Measurements from ENCODE around the gene ARHGAP6. TPM values are rescaled to one million over a fixed set of nuclear protein-coding genes. Genes with fewer than 3 reads are reported as not detected.

ARHGAP6 gene
- total RNA-seq, 1 experiment from 2014 or later = not detected

- no peaks in the 10 kb centered on the region for H3K27me3 Mint-ChIP-seq (ENCODE audit: insufficient read depth, unreplicated experiment)
- intact Hi-C loops (cut with micrococcal nuclease) = no loop called here
- H3K36me3 Mint-ChIP-seq (ENCODE audit: insufficient read depth, unreplicated experiment) = peaks cover 38% of the 10 kb centered on the region
- POLR2A ChIA-PET = interaction anchor here (0.7 to 0.9 kb wide), 3 partner anchors 11 to 1034 kb away, joined by 3 read pairs; no protein-coding TSS in a partner anchor
- H3K27ac Mint-ChIP-seq (ENCODE audit: low read depth, unreplicated experiment) = peak within 1 kb of the TSS; percentile 87
- TF ChIP-seq, protein P1, sequence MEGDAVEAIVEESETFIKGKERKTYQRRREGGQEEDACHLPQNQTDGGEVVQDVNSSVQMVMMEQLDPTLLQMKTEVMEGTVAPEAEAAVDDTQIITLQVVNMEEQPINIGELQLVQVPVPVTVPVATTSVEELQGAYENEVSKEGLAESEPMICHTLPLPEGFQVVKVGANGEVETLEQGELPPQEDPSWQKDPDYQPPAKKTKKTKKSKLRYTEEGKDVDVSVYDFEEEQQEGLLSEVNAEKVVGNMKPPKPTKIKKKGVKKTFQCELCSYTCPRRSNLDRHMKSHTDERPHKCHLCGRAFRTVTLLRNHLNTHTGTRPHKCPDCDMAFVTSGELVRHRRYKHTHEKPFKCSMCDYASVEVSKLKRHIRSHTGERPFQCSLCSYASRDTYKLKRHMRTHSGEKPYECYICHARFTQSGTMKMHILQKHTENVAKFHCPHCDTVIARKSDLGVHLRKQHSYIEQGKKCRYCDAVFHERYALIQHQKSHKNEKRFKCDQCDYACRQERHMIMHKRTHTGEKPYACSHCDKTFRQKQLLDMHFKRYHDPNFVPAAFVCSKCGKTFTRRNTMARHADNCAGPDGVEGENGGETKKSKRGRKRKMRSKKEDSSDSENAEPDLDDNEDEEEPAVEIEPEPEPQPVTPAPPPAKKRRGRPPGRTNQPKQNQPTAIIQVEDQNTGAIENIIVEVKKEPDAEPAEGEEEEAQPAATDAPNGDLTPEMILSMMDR (IDR thresholded peaks at IDR 0.05; ENCODE audit: unreplicated experiment) = no peak
- no peaks in the 10 kb centered on the region for H3K9me3 Mint-ChIP-seq (ENCODE audit: unreplicated experiment)
- DNase-seq (ENCODE audit: unreplicated experiment) = peak; percentile 78
- BruUV-seq (replicated peaks) = TSS peak; percentile 54
- H3K4me3 Mint-ChIP-seq (ENCODE audit: unreplicated experiment) = peak within 1 kb of the TSS; percentile 81
- CTCF ChIA-PET = interaction anchor here (0.5 to 1.7 kb wide), 2 partner anchors 10 to 663 kb away, joined by 5 to 8 read pairs; no protein-coding TSS in a partner anchor
- H3K4me1 Mint-ChIP-seq (ENCODE audit: insufficient read depth, unreplicated experiment) = no peaks in the 10 kb centered on the region
Measured at GRCh38 chrX:11111037-11111851, 554.5 kb downstream of the ARHGAP6 start, which contains the start of gene HCCS. TSS of gene HCCS (plus strand) at chrX:11111332. CDS start at chrX:11112061, 729 bp downstream.

GRCh38 chrX:11109968-11110367 lies 555.8 kb downstream of the ARHGAP6 start:
- H3K27me3 Mint-ChIP-seq (ENCODE audit: insufficient read depth, unreplicated experiment) = no peaks in the 10 kb centered on the region
- no peaks in the 10 kb centered on the region for H3K4me1 Mint-ChIP-seq (ENCODE audit: insufficient read depth, unreplicated experiment)
- BruUV-seq (replicated peaks) = no TSS peak
- intact Hi-C loops (cut with micrococcal nuclease) = no loop called here
- no peak overlapping the region for H3K4me3 Mint-ChIP-seq (ENCODE audit: unreplicated experiment)
- peaks cover 27% of the 10 kb centered on the region for H3K36me3 Mint-ChIP-seq (ENCODE audit: insufficient read depth, unreplicated experiment)
- CTCF ChIA-PET = interaction anchor here (0.6 to 1.7 kb wide), 2 partner anchors 9 to 464 kb away, joined by 3 to 8 read pairs; no protein-coding TSS in a partner anchor
- TF ChIP-seq, protein P1 (IDR thresholded peaks at IDR 0.05; ENCODE audit: unreplicated experiment) = no peak
- no peaks in the 10 kb centered on the region for H3K9me3 Mint-ChIP-seq (ENCODE audit: unreplicated experiment)
- no peak overlapping the region for H3K27ac Mint-ChIP-seq (ENCODE audit: low read depth, unreplicated experiment)
- no peak for DNase-seq (ENCODE audit: unreplicated experiment)
- POLR2A ChIA-PET = interaction anchor here (1.1 kb wide), 2 partner anchors 8 to 490 kb away, joined by 3 read pairs; partner anchors contain the start of gene MID1

DNA sequence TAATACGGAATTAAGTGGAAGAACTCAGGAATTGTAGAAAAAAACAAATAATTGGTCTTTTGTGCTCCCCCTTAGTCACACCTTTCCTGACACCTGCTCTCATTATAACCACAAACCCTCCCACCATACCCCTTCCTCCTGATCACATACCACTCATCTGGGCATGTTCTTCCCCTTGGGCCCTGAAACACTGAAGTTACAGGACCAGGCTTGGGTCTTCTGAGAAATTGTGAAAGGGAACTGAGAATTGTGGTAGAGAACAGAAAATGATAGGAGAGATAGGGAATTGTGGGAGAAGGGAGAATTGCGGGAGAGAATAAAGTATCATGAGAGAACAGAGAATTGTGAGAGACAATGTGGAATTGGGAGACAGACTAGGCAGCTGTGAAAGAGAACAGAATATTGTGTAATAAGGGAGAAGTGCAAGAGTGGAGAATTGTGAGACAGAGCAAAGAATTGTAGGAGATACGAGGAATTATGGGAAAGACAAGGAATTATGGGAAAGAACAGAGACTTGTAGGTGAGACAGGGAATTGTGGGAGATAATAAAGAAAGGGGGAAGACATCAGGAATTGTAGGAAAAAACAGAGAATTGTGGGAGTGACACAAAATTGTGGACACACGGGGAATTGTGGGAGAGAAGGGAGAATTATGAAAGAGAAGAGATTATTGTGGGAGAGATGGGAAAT lies 557.3 kb downstream of the ARHGAP6 start:
- ChIA-PET POLR2A (no interaction called here), CTCF (no interaction called here)
- Mint-ChIP-seq H3K27ac (ENCODE audit: low read depth, unreplicated experiment) (no peak overlapping the region), H3K4me1 (ENCODE audit: insufficient read depth, unreplicated experiment) (no peaks in the 10 kb centered on the region), H3K36me3 (ENCODE audit: insufficient read depth, unreplicated experiment) (peaks cover 18% of the 10 kb centered on the region), H3K9me3 (ENCODE audit: unreplicated experiment) (no peaks in the 10 kb centered on the region), H3K4me3 (ENCODE audit: unreplicated experiment) (no peak overlapping the region), H3K27me3 (ENCODE audit: insufficient read depth, unreplicated experiment) (no peaks in the 10 kb centered on the region)
- no peak for DNase-seq (ENCODE audit: unreplicated experiment)
- intact Hi-C loops (cut with micrococcal nuclease) = no loop called here
- no TSS peak for BruUV-seq (replicated peaks)
- TF ChIP-seq, protein P1 (IDR thresholded peaks at IDR 0.05; ENCODE audit: unreplicated experiment) = no peak

GRCh38 chrX:11105080-11105479 lies 560.6 kb downstream of the ARHGAP6 start:
- TF ChIP-seq, protein P1 (IDR thresholded peaks at IDR 0.05; ENCODE audit: unreplicated experiment) = no peak
- no peak overlapping the region for H3K27ac Mint-ChIP-seq (ENCODE audit: low read depth, unreplicated experiment)
- H3K36me3 Mint-ChIP-seq (ENCODE audit: insufficient read depth, unreplicated experiment) = no peaks in the 10 kb centered on the region
- POLR2A ChIA-PET = no interaction called here
- DNase-seq (ENCODE audit: unreplicated experiment) = peak; percentile 54
- intact Hi-C loops (cut with micrococcal nuclease) = no loop called here
- H3K27me3 Mint-ChIP-seq (ENCODE audit: insufficient read depth, unreplicated experiment) = no peaks in the 10 kb centered on the region
- no peaks in the 10 kb centered on the region for H3K9me3 Mint-ChIP-seq (ENCODE audit: unreplicated experiment)
- no peak overlapping the region for H3K4me3 Mint-ChIP-seq (ENCODE audit: unreplicated experiment)
- H3K4me1 Mint-ChIP-seq (ENCODE audit: insufficient read depth, unreplicated experiment) = no peaks in the 10 kb centered on the region
- CTCF ChIA-PET = interaction anchor here (0.7 to 1.1 kb wide), 3 partner anchors 28 to 395 kb away, joined by 3 to 4 read pairs (median 3); no protein-coding TSS in a partner anchor
- no TSS peak for BruUV-seq (replicated peaks)

Data from MCF 10A (cell line).